ENCODE results near the gene KRT81.

- TF ChIP-seq FOXP1 (CRISPR knock-in tag; IDR thresholded peaks at IDR 0.05; ENCODE audit: borderline replicate concordance), result no peak
- no peak for TF ChIP-seq ELF4 (CRISPR knock-in tag; IDR thresholded peaks at IDR 0.05; ENCODE audit: low read depth)
- no peak for TF ChIP-seq MAX (CRISPR knock-in tag; IDR thresholded peaks at IDR 0.05)
- no peak for TF ChIP-seq CTCF (IDR thresholded peaks at IDR 0.05)
- no peak for TF ChIP-seq IRF2 (CRISPR knock-in tag; IDR thresholded peaks at IDR 0.05; ENCODE audit: borderline replicate concordance, low read depth)
- TF ChIP-seq ESRRA (CRISPR knock-in tag; IDR thresholded peaks at IDR 0.05; ENCODE audit: borderline replicate concordance), result no peak
- TF ChIP-seq NR3C1 (CRISPR knock-in tag; conservative IDR thresholded peaks at IDR 0.05; ENCODE audit: low read depth), result no peak
- TF ChIP-seq ZNF317 (CRISPR knock-in tag; IDR thresholded peaks at IDR 0.05; ENCODE audit: borderline replicate concordance, low read depth), result no peak
- TF ChIP-seq HMGXB4 (CRISPR knock-in tag; IDR thresholded peaks at IDR 0.05), result no peak
- TF ChIP-seq E2F4 (CRISPR knock-in tag; IDR thresholded peaks at IDR 0.05; ENCODE audit: borderline replicate concordance, low read depth), result no peak
- no peak for TF ChIP-seq JUN (CRISPR knock-in tag; IDR thresholded peaks at IDR 0.05)
- no peak for TF ChIP-seq NFYB (CRISPR knock-in tag; conservative IDR thresholded peaks at IDR 0.05; ENCODE audit: low read depth)
Observed at GRCh38 chr12:52331833-52332232, 40.5 kb upstream of the KRT81 start.

Measured in WTC11 (cell line).